Activated B cell treated with CpG ODN at 0.5 μM for 24 hours (primary cell): ENCODE measurements around the gene ABCA1. TPM values are rescaled to one million over a fixed set of nuclear protein-coding genes. Genes with fewer than 3 reads are reported as not detected.
"Not testable (repeated sequence)": the region's sequence is repeated elsewhere in the genome, so short reads cannot be mapped to it uniquely, and the experiment has no call there.

Source experiments
- ATAC-seq: fragments of 200-7000 bp; cut with Tn5 transposase; one replicate; pipeline ENCODE4 v1.10.0; 2021; ENCODE audit warnings: low read depth, mild to moderate bottlenecking, moderate library complexity
- CTCF ChIA-PET: fragments of 350-600 bp; sonication (Branson Sonifier 250); formaldehyde crosslinking; loops from one replicate; lab custom pipeline; 2021; ENCODE audit warnings: antibody characterized with exemption; lab: Charles Lee
- POLR2A ChIA-PET: fragments of 350-600 bp; sonication (Branson Sonifier 250); formaldehyde crosslinking; loops from one replicate; lab custom pipeline; 2021; ENCODE audit warnings: antibody characterized with exemption; lab: Charles Lee
- DNase-seq: peaks from one replicate; pipeline ENCODE4 v3.0.0; 2022
- H3K27ac Mint-ChIP-seq: one replicate; pipeline ENCODE4 v1.8.0; 2020; ENCODE audit warnings: mixed read lengths
- H3K27me3 Mint-ChIP-seq: one replicate; pipeline ENCODE4 v1.8.0; 2021; ENCODE audit warnings: mixed read lengths
- H3K36me3 Mint-ChIP-seq: one replicate; pipeline ENCODE4 v1.8.0; 2021; ENCODE audit warnings: low read depth, mixed read lengths
- H3K4me1 Mint-ChIP-seq: one replicate; pipeline ENCODE4 v1.8.0; 2021; ENCODE audit warnings: mixed read lengths
- H3K4me3 Mint-ChIP-seq: one replicate; pipeline ENCODE4 v1.8.0; 2020; ENCODE audit warnings: mild to moderate bottlenecking, mixed read lengths
- H3K9me3 Mint-ChIP-seq: one replicate; pipeline ENCODE4 v1.8.0; 2020; ENCODE audit warnings: mixed read lengths
- CTCF ChIP-seq: fragments of 200-600 bp; IDR thresholded peaks from one replicate; pipeline ENCODE4 v1.8.0; 2022; ENCODE audit warnings: antibody characterized with exemption, mild to moderate bottlenecking
- intact Hi-C: fragments of 100-400 bp; cut with micrococcal nuclease; formaldehyde crosslinking; loops from one replicate; pipeline ENCODE4 v1.15.1; 2024
- total RNA-seq: library from RNA; stranded (reverse); gene quantifications from 2 replicates; pipeline ENCODE4 v1.2.3, GENCODE V29; 2022

The ABCA1 gene
- total RNA-seq, 1 donor from 2014 or later = 2.3 TPM

GRCh38 chr9:104899759-104900247 lies 28.2 kb downstream of the ABCA1 start:
- H3K9me3 Mint-ChIP-seq = no peaks in the 10 kb centered on the region
- ChIA-PET CTCF (no interaction called here), POLR2A (interaction anchor here (0.5 kb wide), 1 partner anchor 276 kb away, joined by 3 read pairs; no protein-coding TSS in a partner anchor)
- H3K36me3 Mint-ChIP-seq = peaks cover 44% of the 10 kb centered on the region
- ATAC-seq (no peak), DNase-seq (no peak)
- H3K4me3 Mint-ChIP-seq = no peak overlapping the region
- TF ChIP-seq CTCF = no peak
- intact Hi-C loops = no loop called here
- H3K27ac Mint-ChIP-seq = no peak overlapping the region
- no peaks in the 10 kb centered on the region for H3K27me3 Mint-ChIP-seq
- peaks cover 4% of the 10 kb centered on the region for H3K4me1 Mint-ChIP-seq

DNA sequence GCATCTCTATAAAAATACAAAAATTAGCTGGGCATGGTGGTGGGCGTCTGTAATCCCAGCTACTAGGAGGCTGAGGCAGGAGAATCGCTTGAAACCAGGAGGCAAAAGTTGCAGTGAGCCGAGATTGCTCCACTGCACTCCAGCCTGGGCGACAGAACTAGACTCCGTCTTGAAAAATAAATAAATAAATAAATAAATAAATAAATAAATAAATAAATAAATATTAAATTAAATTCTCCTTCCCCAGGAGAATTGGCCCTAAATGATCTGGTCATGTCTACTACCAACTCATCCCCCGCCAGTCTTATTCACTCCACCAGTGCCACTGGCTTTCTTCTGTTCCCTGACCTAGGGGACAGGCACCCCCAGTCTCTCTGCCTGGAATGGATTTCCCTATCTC lies 29.6 kb downstream of the ABCA1 start:
- H3K4me1 Mint-ChIP-seq, POLR2A ChIA-PET, intact Hi-C loops, H3K27me3 Mint-ChIP-seq, CTCF ChIA-PET, H3K9me3 Mint-ChIP-seq, H3K27ac Mint-ChIP-seq, H3K4me3 Mint-ChIP-seq, DNase-seq, ATAC-seq: not testable (repeated sequence)
- H3K36me3 Mint-ChIP-seq = peaks cover 51% of the 10 kb centered on the region

GRCh38 chr9:104896131-104896530 lies 31.8 kb downstream of the ABCA1 start:
- no peaks in the 10 kb centered on the region for H3K27me3 Mint-ChIP-seq
- DNase-seq = no peak
- TF ChIP-seq CTCF = no peak
- POLR2A ChIA-PET = no interaction called here
- no peak for ATAC-seq
- CTCF ChIA-PET = no interaction called here
- intact Hi-C loops = no loop called here
- H3K36me3 Mint-ChIP-seq = peaks cover 41% of the 10 kb centered on the region
- H3K9me3 Mint-ChIP-seq = no peaks in the 10 kb centered on the region
- H3K4me1 Mint-ChIP-seq = peaks cover 6% of the 10 kb centered on the region
- no peak overlapping the region for H3K4me3 Mint-ChIP-seq
- no peak overlapping the region for H3K27ac Mint-ChIP-seq

- no peak overlapping the region for H3K27ac Mint-ChIP-seq
- ChIA-PET CTCF (no interaction called here), POLR2A (no interaction called here)
- peaks cover 6% of the 10 kb centered on the region for H3K4me1 Mint-ChIP-seq
- no peaks in the 10 kb centered on the region for H3K27me3 Mint-ChIP-seq
- H3K4me3 Mint-ChIP-seq = no peak overlapping the region
- no peak for TF ChIP-seq CTCF
- intact Hi-C loops = no loop called here
- H3K9me3 Mint-ChIP-seq = no peaks in the 10 kb centered on the region
- no peak for ATAC-seq
- DNase-seq = no peak
- H3K36me3 Mint-ChIP-seq = peaks cover 41% of the 10 kb centered on the region
These were observed 32.4 kb downstream of the ABCA1 start for GRCh38 chr9:104895572-104895971.

DNA sequence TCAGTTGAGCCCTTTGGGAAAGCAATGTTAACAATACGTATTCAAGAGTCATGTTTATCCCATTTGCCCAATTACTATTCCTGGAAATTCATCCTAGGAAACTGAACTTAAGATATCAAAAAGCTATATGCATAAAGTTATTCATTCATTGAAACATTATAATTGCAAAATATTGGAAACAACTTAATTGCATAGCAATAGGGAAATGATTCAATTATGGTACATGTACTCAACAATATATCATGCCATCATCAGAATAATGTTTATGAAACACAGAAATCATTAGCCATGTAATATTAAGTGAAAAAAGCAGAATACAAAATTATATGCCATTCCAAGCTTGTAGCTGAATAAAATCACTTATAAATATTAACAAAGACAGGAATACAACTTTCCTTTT lies 35.3 kb downstream of the ABCA1 start:
- ChIA-PET CTCF (no interaction called here), POLR2A (interaction anchor here (0.5 kb wide), 1 partner anchor 33 kb away, joined by 3 read pairs; no protein-coding TSS in a partner anchor)
- intact Hi-C loops = no loop called here
- H3K9me3 Mint-ChIP-seq = no peaks in the 10 kb centered on the region
- no peak for TF ChIP-seq CTCF
- H3K27ac Mint-ChIP-seq = no peak overlapping the region
- no peak for DNase-seq
- H3K4me3 Mint-ChIP-seq = no peak overlapping the region
- H3K27me3 Mint-ChIP-seq = no peaks in the 10 kb centered on the region
- peaks cover 39% of the 10 kb centered on the region for H3K36me3 Mint-ChIP-seq
- ATAC-seq = no peak
- H3K4me1 Mint-ChIP-seq = peaks cover 2% of the 10 kb centered on the region

- intact Hi-C loops = no loop called here
- peaks cover 56% of the 10 kb centered on the region for H3K36me3 Mint-ChIP-seq
These were observed 37.6 kb downstream of the ABCA1 start for GRCh38 chr9:104890433-104890770.

More at GRCh38 chr9:104890433-104890770, 37.6 kb downstream of the ABCA1 start:
- H3K9me3 Mint-ChIP-seq = no peaks in the 10 kb centered on the region
- DNase-seq (no peak), ATAC-seq (no peak)
- no peaks in the 10 kb centered on the region for H3K27me3 Mint-ChIP-seq
- H3K27ac Mint-ChIP-seq = no peak overlapping the region
- ChIA-PET CTCF (no interaction called here), POLR2A (interaction anchor here (0.7 kb wide), 1 partner anchor 29 kb away, joined by 7 read pairs; no protein-coding TSS in a partner anchor)
- peaks cover 2% of the 10 kb centered on the region for H3K4me1 Mint-ChIP-seq
- H3K4me3 Mint-ChIP-seq = no peak overlapping the region
- no peak for TF ChIP-seq CTCF
